A549 (cell line): ENCODE results near the gene GPSM1. TPM values are rescaled to one million over a fixed set of nuclear protein-coding genes. Genes with fewer than 3 reads are reported as not detected.

Experiments
- ATAC-seq, 2 experiments: fragments of 200-7000 bp in 1 of 2; fragments of >200 bp in 1 of 2; cut with Nextera tagmentation in 1 of 2; cut with Tn5 transposase in 1 of 2; 3 replicates each; pipeline versions ENCODE4 v1.8.0 to v1.9.1; 2018 to 2020; ENCODE audit warnings: mild to moderate bottlenecking in 1 of 2, moderate library complexity in 1 of 2
- CTCF ChIA-PET: fragments of 300-600 bp; sonication (Branson Sonifier 250); formaldehyde crosslinking; extraction: SDS; loops from one replicate; lab custom pipeline; 2021; ENCODE audit warnings: antibody characterized with exemption, inconsistent platforms; lab: Yijun Ruan, JAX
- POLR2A ChIA-PET: fragments of 350-600 bp; formaldehyde crosslinking; extraction: SDS; loops from one replicate; lab custom pipeline; 2021; ENCODE audit warnings: antibody characterized with exemption, inconsistent platforms; lab: Yijun Ruan, JAX
- DNase-seq, 2 experiments: peaks; one replicate each; pipeline versions ENCODE4 v3.0.0 to v3.0.0-alpha.2; 2011 to 2016; ENCODE audit warnings: low read depth in 1 of 2, low spot score in 1 of 2
- FAIRE-seq: peaks from 2 replicates; lab custom pipeline; 2011; peaks lifted over from hg19 to GRCh38; lab: Jason Lieb, UNC
- H3K27ac ChIP-seq, 2 experiments: fragments of >200 bp; sonication (Bioruptor Twin); formaldehyde crosslinking; 3 replicates each; pipeline ENCODE4 v1.5.1; 2016 to 2017
- H3K4me1 ChIP-seq: fragments of >200 bp; sonication (Bioruptor Twin); formaldehyde crosslinking; 3 replicates; pipeline ENCODE4 v1.6.1; 2016
- H3K4me2 ChIP-seq: fragments of >200 bp; sonication (Bioruptor Twin); formaldehyde crosslinking; 3 replicates; pipeline ENCODE4 v1.6.1; 2016
- H3K4me3 ChIP-seq: fragments of >200 bp; sonication (Bioruptor Twin); formaldehyde crosslinking; 3 replicates; pipeline ENCODE4 v1.5.1; 2016
- H3K9me3 ChIP-seq: fragments of >200 bp; sonication (Bioruptor Twin); formaldehyde crosslinking; 3 replicates; pipeline ENCODE4 v1.6.1; 2016
- BCL3 ChIP-seq: fragments of >200 bp; sonication (Bioruptor Twin); formaldehyde crosslinking; IDR thresholded peaks from 3 replicates; pipeline ENCODE4 v1.6.1; 2016
- CBX2 ChIP-seq: fragments of 200-600 bp; sonication (generic); IDR thresholded peaks from 2 replicates; pipeline ENCODE4 v1.6.1; 2016; ENCODE audit warnings: low read depth, mild to moderate bottlenecking, borderline replicate concordance
- CBX8 ChIP-seq: fragments of 200-600 bp; sonication (generic); IDR thresholded peaks from 2 replicates; pipeline ENCODE4 v1.6.1; 2016
- CEBPB ChIP-seq, 2 experiments: fragments of >200 bp in 1 of 2; sonication (Bioruptor Twin) in 1 of 2; formaldehyde crosslinking in 1 of 2; IDR thresholded peaks; 2 replicates each; pipeline ENCODE4 v1.6.1; 2012 to 2016
- CHD2 ChIP-seq: fragments of 150-350 bp; IDR thresholded peaks from 2 replicates; pipeline ENCODE4 v1.6.1; 2014; ENCODE audit warnings: low read length; ENCODE audit not compliant: partially characterized antibody
- CHD4 ChIP-seq: fragments of 200-600 bp; sonication (generic); IDR thresholded peaks from 2 replicates; pipeline ENCODE4 v1.6.1; 2016; ENCODE audit warnings: antibody characterized with exemption, mild to moderate bottlenecking, borderline replicate concordance
- EHMT2 ChIP-seq: fragments of 200-600 bp; sonication (generic); IDR thresholded peaks from 2 replicates; pipeline ENCODE4 v1.6.1; 2016; ENCODE audit warnings: antibody characterized with exemption, low read depth, mild to moderate bottlenecking, moderate library complexity
- EP300 ChIP-seq, 2 experiments: fragments of >200 bp; sonication (Bioruptor Twin); formaldehyde crosslinking; IDR thresholded peaks; 2 replicates in 1 of 2; 3 replicates in 1 of 2; pipeline ENCODE4 v1.6.1; 2016 to 2017
- ESRRA ChIP-seq: fragments of 150-350 bp; IDR thresholded peaks from 2 replicates; pipeline ENCODE4 v1.6.1; 2014; ENCODE audit warnings: mild to moderate bottlenecking, low read length, borderline replicate concordance
- FOSL2 ChIP-seq, 2 experiments: fragments of 450-650 bp in 1 of 2; fragments of >200 bp in 1 of 2; sonication (Bioruptor Twin) in 1 of 2; formaldehyde crosslinking; IDR thresholded peaks; 2 replicates each; pipeline versions ENCODE4 v1.5.0 to v1.6.1; 2016 to 2020; ENCODE audit warnings: mild to moderate bottlenecking in 1 of 2, moderate library complexity in 1 of 2
- FOXS1 ChIP-seq: fragments of 250-450 bp; sonication (Bioruptor Pico); IDR thresholded peaks from 2 replicates; pipeline ENCODE4 v1.5.0; 2020; ENCODE audit warnings: mild to moderate bottlenecking, moderate library complexity
- HEYL ChIP-seq: fragments of 250-450 bp; sonication (Bioruptor Pico); IDR thresholded peaks from 2 replicates; pipeline ENCODE4 v1.8.0; 2021; ENCODE audit warnings: mild to moderate bottlenecking, moderate library complexity
- HOXB5 ChIP-seq: fragments of 250-450 bp; sonication (Bioruptor Pico); IDR thresholded peaks from 2 replicates; pipeline ENCODE4 v1.5.0; 2020; ENCODE audit warnings: mild to moderate bottlenecking, moderate library complexity
- KDM5A ChIP-seq: fragments of 200-600 bp; sonication (generic); IDR thresholded peaks from 2 replicates; pipeline ENCODE4 v1.6.1; 2016; ENCODE audit warnings: antibody characterized with exemption, mild to moderate bottlenecking
- MAFK ChIP-seq: fragments of 450-650 bp; IDR thresholded peaks from 2 replicates; pipeline ENCODE4 v1.6.1; 2014; ENCODE audit not compliant: partially characterized antibody
- MYC ChIP-seq: IDR thresholded peaks from 2 replicates; pipeline ENCODE4 v1.6.1; 2012; ENCODE audit warnings: mild to moderate bottlenecking, inconsistent platforms, low read length, improper control_type of control experiment, borderline replicate concordance
- NPAS2 ChIP-seq: fragments of 250-450 bp; sonication (Bioruptor Pico); IDR thresholded peaks from 2 replicates; pipeline ENCODE4 v1.8.0; 2022; ENCODE audit warnings: mild to moderate bottlenecking, moderate library complexity, borderline replicate concordance
- NR3C1 ChIP-seq: fragments of >200 bp; sonication (Bioruptor Twin); formaldehyde crosslinking; IDR thresholded peaks from 3 replicates; pipeline ENCODE4 v1.6.1; 2017
- RAD21 ChIP-seq, 2 experiments: fragments of >200 bp in 1 of 2; sonication (Bioruptor Twin) in 1 of 2; formaldehyde crosslinking in 1 of 2; IDR thresholded peaks in 1 of 2; conservative IDR thresholded peaks in 1 of 2; 2 replicates in 1 of 2; 3 replicates in 1 of 2; pipeline ENCODE4 v1.6.1; 2012 to 2018; ENCODE audit warnings: inconsistent platforms in 1 of 2
- RCOR1 ChIP-seq: fragments of 150-350 bp; IDR thresholded peaks from 2 replicates; pipeline ENCODE4 v1.6.1; 2014; ENCODE audit warnings: antibody characterized with exemption, low read length, low read depth
- RFX5 ChIP-seq: fragments of 450-650 bp; IDR thresholded peaks from 2 replicates; pipeline ENCODE4 v1.7.1; 2014; ENCODE audit warnings: antibody characterized with exemption, mild to moderate bottlenecking, moderate library complexity
- RNF2 ChIP-seq: fragments of 200-600 bp; sonication (generic); IDR thresholded peaks from 2 replicates; pipeline ENCODE4 v1.6.1; 2016; ENCODE audit warnings: low read depth, mild to moderate bottlenecking, antibody characterized with exemption, moderate library complexity, borderline replicate concordance
- SREBF2 ChIP-seq: fragments of 450-650 bp; IDR thresholded peaks from 2 replicates; pipeline ENCODE4 v1.6.1; 2014; ENCODE audit warnings: mild to moderate bottlenecking, moderate library complexity
- TFCP2L1 ChIP-seq: fragments of 250-450 bp; sonication (Bioruptor Pico); IDR thresholded peaks from 2 replicates; pipeline ENCODE4 v1.5.0; 2021; ENCODE audit warnings: mild to moderate bottlenecking
- USF2 ChIP-seq: fragments of 450-650 bp; IDR thresholded peaks from 2 replicates; pipeline ENCODE4 v1.6.1; 2014; ENCODE audit warnings: antibody characterized with exemption
- ZSCAN20 ChIP-seq: fragments of 250-450 bp; sonication (Bioruptor Pico); IDR thresholded peaks from 2 replicates; pipeline ENCODE4 v1.8.0; 2022; ENCODE audit warnings: mild to moderate bottlenecking, moderate library complexity
- WGBS: methylation state at CpG from one replicate; pipeline ENCODE4 v1.1.6; 2017; ENCODE audit errors: missing lambda C conversion rate; 5-methylcytosine and 5-hydroxymethylcytosine counted together
- polyA plus RNA-seq, 4 experiments: library from polyadenylated mRNA; depleted of rRNA in 3 of 4; stranded (reverse); fragments of >200 nt; fragmentation: RNase III in 1 of 4; extraction: RNeasy Plus Mini Kit Qiagen cat#74134 plus additional on column Dnase treatment in 1 of 4; gene quantifications; 2 replicates in 3 of 4; 3 replicates in 1 of 4; pipeline ENCODE4 v1.2.3, GENCODE V29; 2011 to 2017
- TF ChIP-seq, protein P1 (sequence below): IDR thresholded peaks from 2 replicates; pipeline ENCODE4 v1.6.1; 2012; ENCODE audit warnings: low read depth, borderline replicate concordance

Gene GPSM1
- polyA plus RNA-seq, 2 of the 4 experiments (the other 2 are of a cell fraction): 2.1 to 8.8 TPM

- TF ChIP-seq MYC: no peak
- no peak for TF ChIP-seq FOSL2 (IDR thresholded peaks at IDR 0.05)
- TF ChIP-seq FOSL2 (CRISPR knock-in tag; IDR thresholded peaks at IDR 0.05): no peak
- no peak for TF ChIP-seq RNF2
- no peak for TF ChIP-seq CHD4
- TF ChIP-seq EHMT2: no peak
- TF ChIP-seq CBX2: no peak
- no peak for TF ChIP-seq CBX8
- no peak for TF ChIP-seq TFCP2L1 (CRISPR knock-in tag)
- TF ChIP-seq RFX5: no peak
- H3K4me2 ChIP-seq: no peak overlapping the region
- FAIRE-seq (no peak), ATAC-seq (no peak), DNase-seq (no peak)
- 92% methylated on average over 28 of the region's 43 CpGs for WGBS
- no peak overlapping the region for H3K4me3 ChIP-seq
- H3K27ac ChIP-seq: no peak overlapping the region
- CTCF ChIA-PET: interaction anchor here (1.1 to 1.7 kb wide), 2 partner anchors 21 to 28 kb away, joined by 3 to 9 read pairs; no protein-coding TSS in a partner anchor
- POLR2A ChIA-PET: no interaction called here
- peaks cover 16% of the 10 kb centered on the region; the same call in 2 of the 3 replicates for H3K4me1 ChIP-seq
- H3K9me3 ChIP-seq: no peaks in the 10 kb centered on the region
These were observed 33.9 kb downstream of the GPSM1 start for GRCh38 chr9:136361047-136361753.

GRCh38 chr9:136361754-136362449, 34.6 kb downstream of the GPSM1 start:
- Histone ChIP-seq H3K4me1 (peaks cover 13% of the 10 kb centered on the region; the same call in 2 of the 3 replicates), H3K9me3 (no peaks in the 10 kb centered on the region), H3K4me3 (no peak overlapping the region), H3K27ac (no peak overlapping the region; a peak in 1 of 6 replicates), H3K4me2 (no peak overlapping the region)
- DNase-seq (no peak), ATAC-seq (no peak), FAIRE-seq (no peak)
- ChIA-PET CTCF (interaction anchor here (1.0 to 2.3 kb wide), 8 partner anchors 8 to 335 kb away, joined by 3 to 18 read pairs (median 8); no protein-coding TSS in a partner anchor), POLR2A (interaction anchor here (1.4 to 2.4 kb wide), 2 partner anchors 8 to 27 kb away, joined by 5 to 25 read pairs; no protein-coding TSS in a partner anchor)
- WGBS: 87% methylated on average over 20 of the region's 26 CpGs
- no peak for TF ChIP-seq MYC
- no peak for TF ChIP-seq CHD2
- no peak for TF ChIP-seq HOXB5
- TF ChIP-seq FOSL2 (IDR thresholded peaks at IDR 0.05): no peak
- no peak for TF ChIP-seq FOSL2 (CRISPR knock-in tag; IDR thresholded peaks at IDR 0.05)
- TF ChIP-seq BCL3: no peak
- no peak for TF ChIP-seq NR3C1
- TF ChIP-seq NPAS2: no peak
- TF ChIP-seq, protein P1, sequence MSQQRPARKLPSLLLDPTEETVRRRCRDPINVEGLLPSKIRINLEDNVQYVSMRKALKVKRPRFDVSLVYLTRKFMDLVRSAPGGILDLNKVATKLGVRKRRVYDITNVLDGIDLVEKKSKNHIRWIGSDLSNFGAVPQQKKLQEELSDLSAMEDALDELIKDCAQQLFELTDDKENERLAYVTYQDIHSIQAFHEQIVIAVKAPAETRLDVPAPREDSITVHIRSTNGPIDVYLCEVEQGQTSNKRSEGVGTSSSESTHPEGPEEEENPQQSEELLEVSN: no peak
- TF ChIP-seq EP300 (IDR thresholded peaks at IDR 0.05): no peak
- no peak for TF ChIP-seq FOXS1
- TF ChIP-seq HEYL (CRISPR knock-in tag): no peak
- no peak for TF ChIP-seq MAFK
- no peak for TF ChIP-seq ESRRA

DNA sequence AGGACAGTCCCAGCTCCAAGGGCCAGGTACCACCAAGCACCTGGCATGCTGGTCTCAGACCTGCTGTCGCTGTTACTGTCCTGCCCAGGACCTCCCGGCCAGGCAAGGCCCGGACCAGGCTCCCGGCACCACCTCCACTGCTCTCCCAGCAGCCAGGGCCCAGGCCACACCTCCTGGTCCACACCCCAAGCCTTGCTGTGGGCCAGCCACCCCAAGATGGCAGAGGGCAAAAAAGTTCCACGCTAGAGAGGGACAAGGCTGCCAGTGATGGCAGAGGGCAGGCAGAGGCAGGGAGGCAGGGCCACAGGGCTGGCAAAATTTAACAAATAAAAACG, 35.1 kb downstream of the GPSM1 start:
- H3K27ac ChIP-seq: peak overlapping the region in 1 of 2 experiments; percentile 72; a peak in 3 of 6 replicates
- ATAC-seq (no peak), DNase-seq (no peak), FAIRE-seq (no peak)
- peaks cover 13% of the 10 kb centered on the region; the same call in 2 of the 3 replicates for H3K4me1 ChIP-seq
- no peak overlapping the region for H3K4me3 ChIP-seq
- POLR2A ChIA-PET: interaction anchor here (0.5 to 2.4 kb wide), 23 partner anchors 8 to 648 kb away, joined by 3 to 33 read pairs (median 4); partner anchors contain the start of genes ENTR1, PMPCA and SNAPC4
- WGBS: 77% methylated on average over 5 of the region's 6 CpGs
- H3K9me3 ChIP-seq: no peaks in the 10 kb centered on the region
- H3K4me2 ChIP-seq: peak overlapping the region; percentile 74
- CTCF ChIA-PET: interaction anchor here (0.6 to 2.9 kb wide), 23 partner anchors 8 to 334 kb away, joined by 3 to 29 read pairs (median 5); no protein-coding TSS in a partner anchor
- TF ChIP-seq RCOR1 (no peak), CEBPB (IDR thresholded peaks at IDR 0.05) (no peak), EP300 (IDR thresholded peaks at IDR 0.05) (no peak), RNF2 (no peak), RAD21 (conservative IDR thresholded peaks at IDR 0.05 in 1 of 2, IDR thresholded peaks at IDR 0.05 in 1 of 2) (no peak), FOSL2 (IDR thresholded peaks at IDR 0.05) (no peak), FOSL2 (CRISPR knock-in tag; IDR thresholded peaks at IDR 0.05) (no peak), KDM5A (no peak), SREBF2 (no peak), MAFK (no peak), ZSCAN20 (no peak), HOXB5 (no peak), USF2 (no peak), BCL3 (no peak)
